ENCODE data around the gene TMEM98.
"Not testable (repeated sequence)": the region's sequence is repeated elsewhere in the genome, so short reads cannot be mapped to it uniquely, and the experiment has no call there.

The TMEM98 gene

DNA sequence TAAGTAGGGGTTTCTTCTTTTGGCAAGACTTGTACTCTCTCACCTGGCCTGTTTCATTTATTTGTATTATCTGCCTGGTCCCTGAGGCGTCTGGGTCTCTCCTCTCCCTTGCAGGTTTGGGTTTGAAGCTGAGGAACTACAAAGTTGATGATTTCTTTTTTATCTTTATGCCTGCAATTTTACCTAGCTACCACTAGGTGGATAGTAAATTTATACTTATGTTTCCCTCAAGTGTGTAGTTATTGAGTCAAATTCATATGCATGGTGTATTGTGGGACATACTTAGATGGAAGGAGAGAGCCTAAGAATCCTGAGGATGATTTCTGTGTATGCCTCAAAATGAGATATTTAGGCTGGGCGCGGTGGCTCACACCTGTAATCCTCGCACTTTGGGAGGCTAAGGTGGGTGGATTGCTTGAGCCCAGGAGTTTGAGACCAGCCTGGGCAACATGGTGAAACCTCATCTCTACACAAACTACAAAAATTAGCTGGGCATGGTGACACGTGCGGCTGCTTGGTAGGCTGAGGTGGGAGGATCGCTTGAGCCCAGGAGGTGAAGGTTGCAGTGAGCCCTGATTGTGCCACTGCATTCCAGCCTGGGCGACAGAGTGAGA is 13.6 kb downstream of the TMEM98 start:
- in situ Hi-C loops (cut with MboI; ENCODE audit: low sequenced_read_pairs): no loop called here

DNA sequence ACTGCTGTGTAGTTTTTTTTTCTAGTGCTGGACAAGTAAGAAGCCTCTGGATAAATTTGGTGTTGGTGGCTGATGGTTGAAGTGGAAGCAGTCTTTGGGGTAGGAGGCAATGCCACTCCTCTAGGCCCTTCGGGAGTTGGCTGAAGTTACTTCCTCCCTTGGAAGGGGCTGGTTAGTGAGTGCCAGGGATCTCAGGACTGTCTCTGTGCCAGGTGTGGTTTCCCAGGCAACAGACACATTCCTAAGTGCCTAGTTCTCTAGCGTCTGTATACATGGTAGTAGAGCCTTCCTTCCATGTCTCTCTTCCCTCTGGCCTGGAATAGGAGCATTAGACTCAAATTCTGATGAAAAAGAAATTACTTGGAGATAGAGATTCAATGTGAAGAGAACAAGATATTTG is 15.3 kb downstream of the TMEM98 start:
- in situ Hi-C loops (cut with MboI; ENCODE audit: low sequenced_read_pairs): no loop called here

DNA sequence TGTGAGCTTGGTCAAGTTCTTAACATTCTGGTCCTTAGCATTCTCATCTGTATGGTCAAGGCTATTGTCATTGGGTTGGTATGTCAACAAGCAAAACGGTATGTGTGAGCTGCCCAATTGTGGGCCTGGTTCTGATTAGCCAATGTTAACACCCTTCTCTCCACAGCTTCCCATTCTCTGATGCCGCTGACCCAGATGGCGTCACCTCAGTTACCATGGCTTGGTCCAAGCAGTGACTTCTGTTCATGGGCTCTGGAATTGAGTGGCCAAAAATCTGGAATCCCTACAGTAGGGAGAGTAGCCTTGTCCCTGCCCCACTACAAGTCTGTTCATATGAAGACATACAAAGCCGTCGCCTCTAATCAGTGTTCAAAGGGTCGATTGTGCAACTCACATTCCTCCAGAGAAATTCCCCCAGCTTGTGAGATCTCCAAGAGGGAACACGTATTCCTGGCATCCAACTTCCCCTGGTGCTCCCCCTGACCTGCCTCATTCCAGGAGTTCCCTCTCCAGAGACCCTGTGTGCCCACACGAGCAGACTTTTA is 15.8 kb downstream of the TMEM98 start:
- in situ Hi-C loops (cut with MboI; ENCODE audit: low sequenced_read_pairs): no loop called here

DNA sequence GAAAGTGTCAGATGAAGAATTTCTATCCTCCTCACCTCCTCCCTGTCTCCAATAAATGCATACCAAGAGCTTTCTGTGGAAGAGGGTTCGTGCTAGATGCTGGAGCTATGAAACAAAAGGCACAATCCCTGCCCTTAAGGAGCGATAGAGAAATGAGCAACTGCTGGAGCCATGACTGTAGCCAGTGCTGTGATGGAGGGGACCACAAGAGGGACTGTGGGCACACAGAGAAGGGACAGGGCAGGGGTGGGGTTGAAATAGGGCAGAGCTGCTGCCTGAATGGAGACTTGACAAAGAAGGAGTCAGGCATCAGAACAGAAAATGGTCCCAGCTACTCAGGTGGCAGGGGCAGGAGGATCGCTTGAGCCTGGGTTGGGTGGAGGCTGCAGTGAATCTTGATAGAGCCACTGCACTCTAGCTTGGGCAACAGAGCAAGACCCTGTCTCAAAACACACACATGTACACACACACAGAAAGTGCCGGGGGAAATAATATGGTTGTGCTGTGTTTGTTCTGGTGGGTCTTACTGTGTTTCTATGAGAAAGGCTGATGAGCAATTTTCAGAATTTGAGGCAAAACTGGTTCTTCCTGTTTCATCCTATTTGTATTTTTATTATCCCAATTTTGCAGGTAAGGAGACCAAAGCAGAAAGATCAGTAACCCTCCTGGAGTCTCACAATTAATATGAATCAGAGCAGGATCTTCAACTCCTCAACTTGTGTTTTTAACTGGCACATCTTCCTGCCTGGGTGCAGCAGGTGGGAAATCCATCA is 16.5 kb downstream of the TMEM98 start:
- in situ Hi-C loops (cut with MboI; ENCODE audit: low sequenced_read_pairs): no loop called here

DNA sequence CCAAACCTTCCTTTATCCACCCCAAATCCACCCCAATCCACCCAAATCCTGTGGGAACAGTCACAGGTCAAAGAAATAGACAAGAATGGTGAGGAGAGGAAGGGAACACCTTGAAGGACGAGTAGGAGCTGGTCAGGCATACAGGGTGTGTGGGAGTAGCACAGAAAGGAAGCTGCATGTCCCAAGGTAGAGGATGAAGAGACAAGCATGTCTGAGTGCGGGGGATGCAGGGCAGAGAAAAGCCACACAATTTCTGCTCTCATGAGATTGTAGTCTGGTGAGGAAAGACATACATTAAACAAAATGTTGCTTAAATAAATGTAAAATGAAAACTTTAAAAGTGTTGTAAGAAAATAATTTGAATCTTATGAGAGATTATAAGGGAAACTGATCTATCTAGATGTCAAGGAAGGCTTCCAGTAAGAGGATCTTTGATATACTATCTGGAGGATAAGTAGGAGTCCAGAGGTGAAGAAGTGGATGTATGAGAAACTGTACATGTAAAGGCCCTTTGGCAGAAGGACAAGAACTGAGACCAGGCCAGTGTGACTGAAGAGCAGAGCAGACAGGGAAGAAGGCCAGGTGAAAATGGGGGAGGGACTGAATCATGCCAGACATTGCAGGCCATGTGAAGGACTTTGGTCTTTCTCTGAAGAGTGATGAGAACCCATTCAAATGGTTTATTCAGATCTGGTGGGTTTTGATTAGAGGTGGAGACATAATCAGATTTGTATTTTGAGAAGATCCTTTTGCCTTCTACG is 18.6 kb downstream of the TMEM98 start:
- in situ Hi-C loops (cut with MboI; ENCODE audit: low sequenced_read_pairs): no loop called here

DNA sequence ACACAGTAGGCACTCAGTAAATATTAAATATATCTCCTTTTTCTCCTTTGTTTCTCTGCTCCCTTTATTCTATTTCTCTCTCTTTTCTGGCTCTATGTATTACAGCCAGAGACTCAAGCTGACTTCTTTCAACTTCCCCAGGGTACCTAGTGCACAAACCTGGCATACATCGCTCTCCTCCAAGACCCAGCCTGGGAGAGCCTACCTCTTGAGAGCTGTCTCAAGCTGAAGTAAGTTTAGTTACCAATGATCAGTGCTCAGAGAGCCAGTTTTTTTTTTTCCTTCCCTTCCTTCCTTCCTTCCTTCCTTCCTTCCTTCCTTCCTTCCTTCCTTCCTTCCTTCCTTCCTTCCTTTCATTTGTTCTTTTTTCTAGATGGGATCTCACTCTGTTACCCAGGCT is 19.8 kb downstream of the TMEM98 start:
- in situ Hi-C loops (cut with MboI; ENCODE audit: low sequenced_read_pairs): no loop called here

DNA sequence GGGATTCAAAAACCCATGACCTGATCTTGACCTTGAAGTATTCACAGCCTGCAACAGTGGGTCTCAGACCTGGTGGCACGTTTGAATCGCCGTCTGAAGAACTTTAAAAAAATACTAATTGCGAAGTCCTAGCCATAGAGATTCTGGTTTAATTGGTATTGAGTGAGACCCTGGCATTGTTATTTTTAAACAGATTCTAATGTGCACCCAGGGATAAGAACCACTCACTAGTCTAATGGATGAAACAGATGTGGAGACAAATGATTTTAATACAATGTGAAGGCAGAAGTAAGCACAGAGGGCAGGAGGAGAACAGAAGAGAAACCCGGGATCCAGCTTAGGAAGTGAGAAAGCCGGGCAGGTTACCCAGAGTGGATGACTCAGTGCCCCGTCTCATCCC is 21.2 kb downstream of the TMEM98 start:
- in situ Hi-C loops (cut with MboI; ENCODE audit: low sequenced_read_pairs): no loop called here

DNA sequence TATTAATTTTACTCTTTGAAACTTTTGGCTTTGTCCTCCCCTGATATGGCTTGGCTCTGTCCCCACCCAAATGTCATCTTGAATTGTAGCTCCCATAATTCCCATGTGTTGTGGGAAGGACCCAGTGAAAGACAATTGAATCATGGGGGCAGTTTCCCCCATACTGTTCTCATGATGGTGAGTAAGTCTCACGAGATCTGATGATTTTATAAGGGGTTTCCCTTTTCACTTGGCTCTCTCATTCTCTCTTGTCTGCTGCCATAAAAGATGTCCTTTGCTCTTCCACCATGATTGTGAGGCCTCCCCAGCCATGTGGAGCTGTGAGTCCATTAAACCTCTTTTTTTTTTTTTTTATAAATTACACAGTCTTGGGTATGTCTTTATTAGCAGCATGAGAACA is 24.5 kb downstream of the TMEM98 start:
- in situ Hi-C loops (cut with MboI; ENCODE audit: low sequenced_read_pairs): not testable (repeated sequence)

DNA sequence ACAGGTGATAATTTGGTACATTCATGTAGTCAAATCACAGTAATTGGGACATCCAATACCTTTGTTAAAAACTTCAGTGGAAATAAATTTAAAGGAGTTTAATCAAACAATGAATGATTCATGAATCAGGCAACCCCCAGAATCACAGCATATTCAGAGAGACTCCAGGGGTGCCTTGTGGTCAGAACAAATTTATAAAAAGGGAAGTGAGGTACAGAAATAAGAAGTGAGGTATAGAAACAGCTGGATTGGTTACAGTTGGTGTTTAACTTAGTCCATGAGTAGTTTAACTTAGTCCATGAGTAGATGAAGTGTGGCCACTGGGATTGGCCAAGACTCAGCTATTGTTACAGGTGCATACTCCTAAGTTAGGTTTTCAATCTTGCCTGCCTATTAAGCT is 25.1 kb downstream of the TMEM98 start:
- in situ Hi-C loops (cut with MboI; ENCODE audit: low sequenced_read_pairs): no loop called here

DNA sequence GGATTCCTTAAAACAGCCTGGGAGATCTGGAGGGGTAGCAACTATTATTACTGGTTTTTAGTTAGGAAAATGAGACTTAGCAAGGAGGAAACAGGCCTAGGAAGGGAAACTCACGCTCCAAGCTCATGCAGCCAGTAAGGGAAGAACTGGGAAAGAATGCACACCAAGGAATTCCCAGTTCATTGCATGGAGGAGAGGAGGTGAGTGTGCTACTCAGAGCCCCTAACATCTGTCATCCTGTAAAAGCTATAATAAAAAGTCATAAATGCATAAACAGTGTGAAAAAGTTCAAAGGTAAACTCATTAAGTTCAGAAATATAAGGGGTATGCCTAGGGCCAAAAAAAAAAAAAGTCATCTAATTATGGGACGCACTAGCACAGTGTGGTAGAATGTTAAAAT is 25.9 kb downstream of the TMEM98 start:
- in situ Hi-C loops (cut with MboI; ENCODE audit: low sequenced_read_pairs): no loop called here

DNA sequence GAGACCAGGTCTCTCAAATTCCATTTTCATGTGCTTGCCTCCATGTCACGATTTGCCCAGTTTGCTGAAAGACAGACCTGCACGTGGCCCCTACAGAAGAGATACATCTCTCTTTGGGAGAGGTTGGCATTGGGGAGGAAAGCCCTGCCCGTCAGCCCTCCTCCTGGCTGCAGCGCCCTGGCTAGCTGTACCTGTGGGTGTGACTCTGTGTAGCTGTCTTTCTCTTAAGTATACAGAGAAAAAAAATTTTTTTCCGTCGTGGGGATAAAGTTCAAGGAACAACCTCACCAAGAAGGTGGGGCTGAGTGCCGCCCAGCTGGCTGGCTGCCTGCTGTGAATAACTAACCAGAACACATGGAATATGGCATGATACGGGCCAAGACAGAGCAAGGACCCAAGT is 26.5 kb downstream of the TMEM98 start:
- in situ Hi-C loops (cut with MboI; ENCODE audit: low sequenced_read_pairs): no loop called here

DNA sequence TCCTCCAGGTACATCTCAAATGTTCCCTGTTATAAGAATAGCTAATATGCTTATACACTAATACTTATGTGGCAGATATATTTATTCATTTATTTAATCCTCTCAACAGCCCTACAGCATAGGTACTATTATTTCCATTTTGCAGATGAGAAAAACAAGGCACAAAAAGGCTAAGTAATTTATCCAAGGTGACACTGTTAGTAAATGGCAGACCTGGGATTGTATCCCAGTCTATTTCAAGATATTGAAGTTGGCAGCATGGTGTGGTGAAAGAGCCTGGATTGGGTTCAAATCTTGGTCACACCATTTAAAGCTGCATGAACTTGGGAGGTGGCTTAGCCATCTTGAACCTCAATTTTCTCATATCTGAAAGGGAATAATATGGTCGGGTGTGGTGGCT is 27.2 kb downstream of the TMEM98 start:
- in situ Hi-C loops (cut with MboI; ENCODE audit: low sequenced_read_pairs): no loop called here

DNA sequence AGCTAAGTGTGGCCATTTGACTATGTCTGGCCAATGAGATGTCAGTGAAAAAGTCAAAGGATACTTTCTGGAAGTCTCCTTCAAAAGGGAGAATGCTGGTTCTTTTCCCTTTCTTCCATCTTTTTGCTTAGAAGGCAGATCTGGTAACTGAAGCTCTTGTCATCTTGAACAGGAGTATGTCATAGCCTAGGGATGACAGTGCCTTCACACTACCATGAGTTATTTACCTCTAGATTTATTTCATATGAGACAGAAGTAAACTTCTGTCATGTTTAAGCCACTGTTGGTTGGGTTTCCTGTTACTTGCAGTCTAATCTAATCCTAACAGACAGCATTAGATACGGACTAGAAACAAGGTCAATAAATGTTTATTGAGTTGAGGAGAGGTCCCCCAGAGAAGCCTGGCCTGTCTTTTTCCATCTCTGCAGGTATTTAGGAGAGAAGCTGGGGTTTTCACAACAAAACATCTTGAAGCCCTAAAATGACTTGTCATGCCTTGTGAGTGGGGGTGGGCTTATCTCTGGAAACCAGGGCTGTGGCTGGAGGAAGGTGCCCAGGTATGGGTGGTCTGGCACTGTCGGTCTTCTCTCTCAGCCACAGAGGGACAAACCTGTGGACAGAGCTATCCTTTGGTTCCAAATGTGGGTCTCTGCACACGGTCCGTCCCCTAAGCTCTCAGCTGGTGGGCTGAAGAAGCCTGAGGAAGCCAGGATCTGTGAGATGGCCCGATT is 28.5 kb downstream of the TMEM98 start:
- in situ Hi-C loops (cut with MboI; ENCODE audit: low sequenced_read_pairs): no loop called here

DNA sequence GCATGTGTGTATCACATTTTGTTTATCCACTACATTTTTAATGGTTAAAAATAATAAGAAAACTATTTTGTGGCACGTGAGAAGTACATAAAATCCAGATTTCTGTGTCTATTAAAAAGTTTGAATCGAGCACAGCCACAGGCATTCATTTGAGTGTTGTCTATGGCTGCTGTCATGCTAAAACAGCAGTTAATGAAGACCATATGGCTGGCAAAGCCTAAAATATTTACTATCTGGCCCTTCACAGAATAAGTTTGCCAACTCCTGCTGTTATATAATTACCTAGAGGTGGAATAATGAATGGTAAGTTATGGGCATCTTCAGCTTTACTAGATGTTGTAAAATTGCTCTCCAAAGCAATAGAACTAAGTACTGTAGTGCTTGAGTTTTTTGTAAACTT is 30.5 kb downstream of the TMEM98 start:
- in situ Hi-C loops (cut with MboI; ENCODE audit: low sequenced_read_pairs): no loop called here

DNA sequence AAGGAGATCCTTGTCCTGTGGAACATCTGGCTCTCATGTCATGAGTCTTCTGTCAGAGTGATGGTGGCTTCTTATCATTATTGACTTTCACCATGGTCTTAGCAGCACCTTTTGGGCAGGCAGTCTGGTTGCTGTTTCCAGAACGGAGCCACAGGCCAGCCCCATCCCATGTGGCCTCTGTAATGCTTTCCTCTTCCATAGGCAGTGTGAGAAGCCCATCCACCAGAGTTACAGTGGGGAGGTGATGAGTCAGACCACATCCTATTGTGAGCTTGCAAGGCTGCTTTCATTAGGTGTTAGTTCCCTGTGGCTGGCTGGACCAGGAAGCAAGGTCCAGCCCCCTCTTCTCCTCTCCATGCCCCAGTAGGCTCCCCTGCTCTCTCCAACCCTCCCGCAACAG is 32.9 kb downstream of the TMEM98 start:
- in situ Hi-C loops (cut with MboI; ENCODE audit: low sequenced_read_pairs): no loop called here

DNA sequence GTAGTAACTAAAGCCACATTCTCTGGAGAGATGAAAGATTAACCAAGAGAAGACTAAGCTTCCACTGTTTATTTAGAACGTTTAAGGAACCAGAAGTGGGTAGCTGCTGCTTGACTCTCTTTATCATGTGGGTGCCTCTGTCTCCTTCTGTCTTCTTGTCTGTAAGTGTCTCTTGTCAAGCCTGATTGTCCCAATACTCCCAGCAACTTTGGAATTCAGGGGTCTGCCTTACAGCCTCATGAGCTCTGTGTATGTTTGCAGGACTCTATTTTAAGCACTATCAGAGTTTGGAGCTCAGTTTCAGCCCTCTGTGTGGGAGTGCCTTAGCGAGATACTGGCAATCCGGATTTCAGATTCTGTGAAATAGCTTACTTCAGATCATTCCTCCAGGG is 34.4 kb downstream of the TMEM98 start:
- in situ Hi-C loops (cut with MboI; ENCODE audit: low sequenced_read_pairs): no loop called here

DNA sequence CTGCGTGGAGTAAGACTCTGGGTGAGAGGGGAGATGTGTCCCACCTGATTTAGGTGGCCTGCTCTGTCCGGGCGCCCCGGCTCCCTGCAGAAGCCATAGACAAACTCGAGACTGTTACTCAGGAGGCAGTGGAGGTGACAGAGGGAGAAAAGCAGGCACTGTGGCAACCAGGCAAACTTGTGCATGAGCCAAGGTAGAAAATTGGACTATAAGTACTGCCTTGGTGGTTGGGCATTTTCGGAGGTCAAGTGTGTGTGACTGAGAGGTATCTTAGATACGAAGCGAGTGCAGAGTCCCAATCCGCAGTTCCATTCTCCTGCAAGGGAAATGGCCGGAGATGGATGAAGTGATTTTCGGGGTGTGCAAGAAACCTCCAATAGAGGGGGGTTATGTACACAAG is 36.6 kb downstream of the TMEM98 start:
- in situ Hi-C loops (cut with MboI; ENCODE audit: low sequenced_read_pairs): no loop called here

DNA sequence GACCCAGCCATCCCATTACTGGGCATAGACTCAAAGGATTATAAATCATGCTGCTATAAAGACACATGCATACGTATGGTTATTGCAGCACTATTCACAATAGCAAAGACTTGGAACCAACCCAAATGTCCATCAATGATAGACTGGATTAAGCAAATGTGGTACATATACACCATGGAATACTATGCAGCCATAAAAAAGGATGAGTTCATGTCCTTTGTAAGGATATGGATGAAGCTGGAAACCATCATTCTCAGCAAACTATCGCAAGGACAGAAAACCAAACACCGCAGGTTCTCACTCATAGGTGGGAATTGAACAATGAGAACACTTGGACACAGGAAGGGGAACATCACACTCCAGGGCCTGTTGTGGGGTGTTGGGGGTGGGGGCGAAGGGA is 41.3 kb downstream of the TMEM98 start:
- in situ Hi-C loops (cut with MboI; ENCODE audit: low sequenced_read_pairs): not testable (repeated sequence)

DNA sequence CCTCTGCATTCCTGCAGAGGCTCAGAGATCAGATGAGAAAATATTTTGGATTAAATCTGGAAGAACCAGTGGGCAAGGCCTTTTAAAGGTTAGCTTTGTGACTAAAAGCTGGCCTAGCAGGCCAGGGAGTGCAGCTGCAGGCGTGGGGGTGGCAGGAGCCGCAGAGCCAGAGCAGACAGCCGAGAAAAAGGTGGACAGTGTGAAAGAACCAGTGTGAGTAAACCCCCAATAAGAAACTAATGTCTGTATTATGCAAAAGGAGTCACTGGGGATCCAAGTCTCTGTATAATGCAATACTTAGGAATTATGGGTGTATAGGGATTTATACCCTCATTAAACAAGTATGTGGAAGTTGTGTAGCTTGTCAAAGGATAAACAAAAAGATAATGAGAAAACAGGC is 42.3 kb downstream of the TMEM98 start:
- in situ Hi-C loops (cut with MboI; ENCODE audit: low sequenced_read_pairs): no loop called here

DNA sequence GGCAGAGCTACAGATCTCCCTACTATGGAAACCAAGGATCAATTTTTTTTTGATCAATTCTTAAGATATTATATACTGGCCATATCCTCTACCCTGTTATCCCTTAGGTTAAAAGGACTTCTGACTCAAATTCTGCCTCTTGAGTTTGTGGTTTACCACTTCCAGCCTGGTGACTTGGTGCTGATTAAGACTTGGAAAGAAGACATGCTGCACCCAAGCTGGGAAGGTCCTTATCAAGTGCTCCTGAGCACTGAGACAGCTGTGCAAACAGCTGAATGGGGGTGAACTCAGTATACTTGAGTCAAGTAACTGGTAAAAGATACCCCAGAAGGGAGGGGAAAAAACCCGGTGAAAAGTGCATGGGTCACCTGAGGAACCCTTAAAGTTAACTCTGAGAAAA is 43.2 kb downstream of the TMEM98 start:
- in situ Hi-C loops (cut with MboI; ENCODE audit: low sequenced_read_pairs): no loop called here

DNA sequence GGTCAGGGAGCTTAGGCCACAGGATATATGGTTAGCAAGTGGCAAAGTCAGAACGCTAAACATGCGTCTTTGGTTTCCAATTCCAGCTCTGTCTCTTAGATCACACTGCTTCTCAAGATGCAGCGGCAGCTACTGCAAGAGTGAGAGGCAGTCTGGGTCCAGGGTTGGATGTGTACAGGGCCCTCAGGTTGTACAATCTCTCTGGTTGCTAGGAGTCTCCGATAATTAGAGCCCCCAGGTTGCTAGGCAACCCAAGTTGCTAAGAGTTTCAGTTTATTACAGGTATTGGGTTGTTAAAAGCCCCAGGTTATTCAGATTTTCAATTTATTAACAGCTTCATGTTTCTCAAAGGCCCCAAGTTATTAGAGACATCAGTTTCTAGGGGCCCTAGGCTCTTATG is 48.2 kb downstream of the TMEM98 start:
- in situ Hi-C loops (cut with MboI; ENCODE audit: low sequenced_read_pairs): no loop called here

All from HL-60/S4 (cell line).